Memory B cell (primary cell): ENCODE results near the gene ACACB.

Experiments used
- ATAC-seq: fragments of 150-1000 bp; cut with Tn5 transposase; 2 replicates; pipeline ENCODE4 v1.10.0; 2021; ENCODE audit warnings: low read depth, mild to moderate bottlenecking, moderate library complexity
- DNase-seq, 2 donors: peaks; one replicate each; pipeline ENCODE4 v3.0.0; 2022; ENCODE audit warnings: low spot score in 2 of 2
- H3K27ac Mint-ChIP-seq: one replicate; pipeline ENCODE4 v1.8.0; 2022; ENCODE audit warnings: mild to moderate bottlenecking, moderate library complexity, mixed read lengths
- H3K27me3 Mint-ChIP-seq: one replicate; pipeline ENCODE4 v1.8.0; 2022; ENCODE audit warnings: mixed read lengths
- H3K36me3 Mint-ChIP-seq: one replicate; pipeline ENCODE4 v1.8.0; 2022; ENCODE audit warnings: mild to moderate bottlenecking, mixed read lengths
- H3K4me1 Mint-ChIP-seq: one replicate; pipeline ENCODE4 v1.8.0; 2022; ENCODE audit warnings: mixed read lengths
- H3K4me3 Mint-ChIP-seq: one replicate; pipeline ENCODE4 v1.8.0; 2022; ENCODE audit warnings: mild to moderate bottlenecking, moderate library complexity, mixed read lengths
- H3K9me3 Mint-ChIP-seq: one replicate; pipeline ENCODE4 v1.8.0; 2022; ENCODE audit warnings: mixed read lengths

Gene ACACB

GRCh38 chr12:109115758-109116610 is at the start of gene ACACB:
Gene ACACB (plus strand): TSS chr12:109116587. CDS start chr12:109139406, 22,819 bp downstream.
- H3K27ac Mint-ChIP-seq = no peak within 1 kb of the TSS
- no peak for ATAC-seq

GRCh38 chr12:109069307-109070271 is 46.8 kb upstream of the ACACB start:
- DNase-seq (no peak), ATAC-seq (no peak)
- Mint-ChIP-seq H3K27me3 (no peaks in the 10 kb centered on the region), H3K4me3 (no peak overlapping the region), H3K9me3 (no peaks in the 10 kb centered on the region), H3K4me1 (no peaks in the 10 kb centered on the region), H3K36me3 (peaks cover 35% of the 10 kb centered on the region), H3K27ac (peak overlapping the region; percentile 29)

More at GRCh38 chr12:109115758-109116610, at the start of gene ACACB:
- H3K36me3 Mint-ChIP-seq = no peaks in the 10 kb centered on the region
- peaks cover 5% of the 10 kb centered on the region for H3K4me1 Mint-ChIP-seq
- H3K4me3 Mint-ChIP-seq = no peak within 1 kb of the TSS
- H3K27me3 Mint-ChIP-seq = peaks cover 2% of the 10 kb centered on the region
- no peak for DNase-seq
- no peaks in the 10 kb centered on the region for H3K9me3 Mint-ChIP-seq

DNA sequence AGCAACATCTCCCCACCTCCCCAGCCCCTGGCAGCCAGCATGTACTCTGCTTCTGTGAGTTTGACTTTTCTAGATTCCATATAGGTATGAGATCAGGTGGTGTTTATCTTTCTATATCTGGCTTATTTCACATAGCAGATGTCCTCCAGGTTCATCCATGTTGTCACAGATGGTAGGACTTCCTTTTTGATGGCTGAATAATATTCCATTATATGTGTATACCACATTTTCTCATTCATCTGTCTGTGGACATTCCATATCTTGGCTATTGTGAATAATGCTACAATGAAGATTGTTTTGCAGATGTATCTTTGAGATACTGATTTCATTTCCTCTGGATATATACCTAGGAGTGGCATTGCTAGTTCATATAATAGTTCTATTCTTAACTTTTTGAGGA is 41.5 kb upstream of the ACACB start:
- no peak overlapping the region for H3K27ac Mint-ChIP-seq
- no peaks in the 10 kb centered on the region for H3K4me1 Mint-ChIP-seq
- peaks cover 5% of the 10 kb centered on the region for H3K9me3 Mint-ChIP-seq
- no peaks in the 10 kb centered on the region for H3K27me3 Mint-ChIP-seq
- ATAC-seq = no peak
- DNase-seq = no peak
- H3K4me3 Mint-ChIP-seq = no peak overlapping the region
- peaks cover 52% of the 10 kb centered on the region for H3K36me3 Mint-ChIP-seq

DNA sequence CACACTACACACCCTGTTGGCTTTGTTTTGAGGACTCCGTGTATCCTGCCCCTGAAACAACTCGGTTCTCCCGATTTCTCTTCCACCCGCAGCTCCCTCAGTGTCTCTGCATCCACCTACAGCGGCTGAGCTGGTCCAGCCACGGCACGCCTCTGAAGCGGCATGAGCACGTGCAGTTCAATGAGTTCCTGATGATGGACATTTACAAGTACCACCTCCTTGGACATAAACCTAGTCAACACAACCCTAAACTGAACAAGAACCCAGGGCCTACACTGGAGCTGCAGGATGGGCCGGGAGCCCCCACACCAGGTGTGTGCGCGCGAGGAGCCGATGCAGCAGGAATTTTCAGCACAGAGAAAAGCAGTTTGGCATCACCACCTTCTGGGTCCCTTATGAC is 33.6 kb upstream of the ACACB start:
- Mint-ChIP-seq H3K4me3 (no peak overlapping the region), H3K4me1 (no peaks in the 10 kb centered on the region), H3K36me3 (peaks cover 46% of the 10 kb centered on the region), H3K27me3 (no peaks in the 10 kb centered on the region), H3K27ac (no peak overlapping the region), H3K9me3 (peaks cover 5% of the 10 kb centered on the region)
- ATAC-seq (no peak), DNase-seq (no peak)

DNA sequence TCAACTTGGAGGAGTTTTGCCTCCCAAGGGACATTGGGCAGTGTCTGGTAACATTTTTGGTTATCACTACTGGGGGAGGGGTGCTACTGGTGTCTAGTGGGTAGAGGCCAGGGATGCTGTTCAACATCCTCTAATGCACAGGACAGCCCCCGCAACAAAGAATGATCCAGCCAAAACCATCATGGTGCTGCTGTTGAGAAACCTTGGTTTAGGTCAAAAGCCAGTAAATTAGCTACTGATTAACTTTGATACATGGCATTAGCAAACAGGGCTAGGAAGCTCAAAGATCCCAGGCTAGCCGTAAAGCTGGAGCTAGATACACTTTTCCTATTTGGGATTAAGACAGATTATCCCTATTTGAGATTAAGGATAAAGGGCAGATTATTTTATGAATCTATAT is 32.0 kb upstream of the ACACB start:
- Mint-ChIP-seq H3K4me3 (no peak overlapping the region), H3K27ac (no peak overlapping the region), H3K27me3 (no peaks in the 10 kb centered on the region), H3K4me1 (peaks cover 2% of the 10 kb centered on the region), H3K9me3 (peaks cover 2% of the 10 kb centered on the region), H3K36me3 (peaks cover 37% of the 10 kb centered on the region)
- no peak for DNase-seq
- ATAC-seq = no peak

GRCh38 chr12:109085590-109085989 is 30.8 kb upstream of the ACACB start:
- DNase-seq (no peak), ATAC-seq (no peak)
- no peak overlapping the region for H3K4me3 Mint-ChIP-seq
- H3K27me3 Mint-ChIP-seq = no peaks in the 10 kb centered on the region
- H3K9me3 Mint-ChIP-seq = no peaks in the 10 kb centered on the region
- no peak overlapping the region for H3K27ac Mint-ChIP-seq
- peaks cover 28% of the 10 kb centered on the region for H3K36me3 Mint-ChIP-seq
- H3K4me1 Mint-ChIP-seq = peaks cover 2% of the 10 kb centered on the region

GRCh38 chr12:109087250-109087649 is 29.1 kb upstream of the ACACB start:
- ATAC-seq = no peak
- DNase-seq = no peak
- Mint-ChIP-seq H3K36me3 (peaks cover 20% of the 10 kb centered on the region), H3K4me3 (no peak overlapping the region), H3K27me3 (no peaks in the 10 kb centered on the region), H3K27ac (no peak overlapping the region), H3K9me3 (no peaks in the 10 kb centered on the region), H3K4me1 (peaks cover 7% of the 10 kb centered on the region)

GRCh38 chr12:109088818-109089217 is 27.6 kb upstream of the ACACB start:
- Mint-ChIP-seq H3K9me3 (no peaks in the 10 kb centered on the region), H3K4me3 (no peak overlapping the region), H3K27ac (peak overlapping the region; percentile 22), H3K27me3 (no peaks in the 10 kb centered on the region), H3K36me3 (peaks cover 11% of the 10 kb centered on the region), H3K4me1 (peaks cover 17% of the 10 kb centered on the region)
- ATAC-seq = no peak
- no peak for DNase-seq

DNA sequence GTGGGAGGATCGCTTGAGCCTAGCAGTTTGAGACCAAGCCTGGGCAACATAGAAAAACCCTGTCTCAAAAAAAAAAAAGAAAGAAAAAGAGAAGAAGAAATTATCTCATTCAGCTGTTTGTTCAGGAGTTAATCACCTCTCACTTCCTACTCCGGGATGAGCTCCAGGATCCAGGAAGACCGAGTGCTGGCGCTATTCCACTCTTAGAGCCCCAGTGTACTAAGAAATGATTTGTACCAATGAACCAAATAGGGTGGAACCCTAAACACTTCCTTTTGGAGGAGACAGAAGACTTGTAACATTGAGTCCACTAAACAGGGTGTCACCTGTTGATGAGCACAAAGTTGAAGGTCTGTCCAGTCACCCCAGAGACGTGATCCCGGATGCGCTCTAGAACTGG is 26.7 kb upstream of the ACACB start:
- H3K4me3 Mint-ChIP-seq = no peak overlapping the region
- peak overlapping the region; percentile 22 for H3K27ac Mint-ChIP-seq
- H3K4me1 Mint-ChIP-seq = peaks cover 18% of the 10 kb centered on the region
- H3K36me3 Mint-ChIP-seq = peaks cover 9% of the 10 kb centered on the region
- ATAC-seq (no peak), DNase-seq (no peak)
- H3K27me3 Mint-ChIP-seq = no peaks in the 10 kb centered on the region
- H3K9me3 Mint-ChIP-seq = no peaks in the 10 kb centered on the region

GRCh38 chr12:109092497-109093021 is 23.8 kb upstream of the ACACB start:
- Mint-ChIP-seq H3K36me3 (peaks cover 2% of the 10 kb centered on the region), H3K4me1 (peaks cover 18% of the 10 kb centered on the region), H3K9me3 (no peaks in the 10 kb centered on the region), H3K27me3 (peaks cover 2% of the 10 kb centered on the region), H3K27ac (peak overlapping the region; percentile 95), H3K4me3 (peak overlapping the region; percentile 86)
- no peak for ATAC-seq
- no peak for DNase-seq

DNA sequence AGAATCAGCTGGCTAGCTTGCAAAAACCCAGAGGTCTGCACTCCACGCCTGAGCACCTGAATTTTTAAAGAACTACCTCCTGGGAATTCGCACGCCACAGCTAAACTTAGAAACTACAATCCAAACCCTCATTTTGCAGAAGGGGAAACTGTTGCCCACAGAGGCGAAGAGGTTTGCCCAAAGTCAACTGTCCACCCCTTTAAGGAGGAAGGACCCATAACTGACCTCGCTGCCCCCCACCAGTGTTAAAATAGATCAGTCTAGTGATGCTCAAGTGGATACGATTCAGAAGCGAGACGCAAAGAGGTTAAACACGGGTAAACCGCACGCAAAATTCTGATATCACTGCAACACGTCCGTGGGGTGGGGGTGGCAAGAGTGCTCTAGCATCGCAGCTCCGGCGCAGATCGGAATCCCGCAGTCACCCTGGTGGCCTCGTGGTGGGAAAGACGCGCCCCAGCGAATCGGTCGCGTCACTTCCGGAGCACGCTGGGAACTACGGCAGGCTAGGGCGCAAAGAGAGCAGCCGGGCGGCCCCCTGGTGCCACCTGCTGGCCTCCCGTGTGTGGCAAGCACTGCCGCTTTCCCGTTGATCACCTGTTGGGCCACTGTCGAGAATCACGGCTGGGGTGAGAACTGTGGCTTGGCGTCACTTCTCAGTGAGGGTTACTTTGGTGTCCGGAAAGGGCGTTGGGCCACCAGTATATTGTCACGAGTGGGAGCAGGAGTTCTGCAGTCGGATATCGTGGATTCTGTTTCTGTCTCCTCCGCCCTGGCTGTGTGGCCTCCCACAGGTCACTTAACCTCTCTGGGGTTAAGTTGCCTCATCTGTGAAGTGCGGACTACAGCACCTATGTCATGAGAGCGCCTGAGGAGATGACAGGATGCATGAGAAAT is 23.1 kb upstream of the ACACB start, which contains the start of gene ALKBH2:
TSS of gene ALKBH2 (minus strand) at position 451 of the 897 bp plus-strand sequence. CDS start 686 bp downstream, outside the sequence.
- Mint-ChIP-seq H3K4me1 (peaks cover 18% of the 10 kb centered on the region), H3K4me3 (peak within 1 kb of the TSS; percentile 86), H3K9me3 (no peaks in the 10 kb centered on the region), H3K36me3 (peaks cover 2% of the 10 kb centered on the region), H3K27ac (peak within 1 kb of the TSS; percentile 95), H3K27me3 (peaks cover 2% of the 10 kb centered on the region)
- DNase-seq = peak; percentile 91 to 92
- ATAC-seq = peak; percentile 76

- Mint-ChIP-seq H3K27me3 (peaks cover 2% of the 10 kb centered on the region), H3K36me3 (peaks cover 2% of the 10 kb centered on the region), H3K4me1 (peaks cover 27% of the 10 kb centered on the region), H3K4me3 (no peak overlapping the region), H3K27ac (no peak overlapping the region), H3K9me3 (no peaks in the 10 kb centered on the region)
- ATAC-seq = no peak
- no peak for DNase-seq
Measured at GRCh38 chr12:109097140-109097434, 19.3 kb upstream of the ACACB start.

- Mint-ChIP-seq H3K27ac (peak within 1 kb of the TSS; percentile 14), H3K36me3 (peaks cover 4% of the 10 kb centered on the region), H3K4me3 (peak within 1 kb of the TSS; percentile 77), H3K4me1 (peaks cover 22% of the 10 kb centered on the region), H3K9me3 (no peaks in the 10 kb centered on the region), H3K27me3 (peaks cover 2% of the 10 kb centered on the region)
- DNase-seq (peak; percentile 92 to 96), ATAC-seq (peak; percentile 86)
Measured at GRCh38 chr12:109097435-109098182, 18.8 kb upstream of the ACACB start, which contains the start of gene UNG. Gene UNG (plus strand): TSS chr12:109097597. CDS start chr12:109097680, 83 bp downstream.
